ENCODE data around the gene TNS1. TPM values are rescaled to one million over a fixed set of nuclear protein-coding genes. Genes with fewer than 3 reads are reported as not detected.
A peak's percentile ranks its signal among the peaks of the same experiment; 100 is the strongest.

The TNS1 gene
- polyA plus RNA-seq, 1 experiment: 19.7 TPM

- ChIA-PET CTCF (interaction anchor here (0.6 to 1.5 kb wide), 2 partner anchors 36 to 45 kb away, joined by 3 read pairs; no protein-coding TSS in a partner anchor), POLR2A (interaction anchor here (0.7 to 2.1 kb wide), 2 partner anchors 30 to 36 kb away, joined by 4 to 13 read pairs; no protein-coding TSS in a partner anchor)
- no peak overlapping the region for H3K4me3 ChIP-seq (ENCODE audit: low read depth, low read length)
- H3K27ac ChIP-seq (ENCODE audit: low read depth, low read length): peak overlapping the region; percentile 87
- no peaks in the 10 kb centered on the region for H3K9me3 ChIP-seq (ENCODE audit: control insufficient read depth, insufficient read depth, low read length)
- H3K27me3 ChIP-seq (ENCODE audit: control insufficient read depth, insufficient read depth, low read length): no peaks in the 10 kb centered on the region
- DNase-seq (ENCODE audit: low read depth, low spot score): no peak
- TF ChIP-seq, protein P1, sequence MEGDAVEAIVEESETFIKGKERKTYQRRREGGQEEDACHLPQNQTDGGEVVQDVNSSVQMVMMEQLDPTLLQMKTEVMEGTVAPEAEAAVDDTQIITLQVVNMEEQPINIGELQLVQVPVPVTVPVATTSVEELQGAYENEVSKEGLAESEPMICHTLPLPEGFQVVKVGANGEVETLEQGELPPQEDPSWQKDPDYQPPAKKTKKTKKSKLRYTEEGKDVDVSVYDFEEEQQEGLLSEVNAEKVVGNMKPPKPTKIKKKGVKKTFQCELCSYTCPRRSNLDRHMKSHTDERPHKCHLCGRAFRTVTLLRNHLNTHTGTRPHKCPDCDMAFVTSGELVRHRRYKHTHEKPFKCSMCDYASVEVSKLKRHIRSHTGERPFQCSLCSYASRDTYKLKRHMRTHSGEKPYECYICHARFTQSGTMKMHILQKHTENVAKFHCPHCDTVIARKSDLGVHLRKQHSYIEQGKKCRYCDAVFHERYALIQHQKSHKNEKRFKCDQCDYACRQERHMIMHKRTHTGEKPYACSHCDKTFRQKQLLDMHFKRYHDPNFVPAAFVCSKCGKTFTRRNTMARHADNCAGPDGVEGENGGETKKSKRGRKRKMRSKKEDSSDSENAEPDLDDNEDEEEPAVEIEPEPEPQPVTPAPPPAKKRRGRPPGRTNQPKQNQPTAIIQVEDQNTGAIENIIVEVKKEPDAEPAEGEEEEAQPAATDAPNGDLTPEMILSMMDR (IDR thresholded peaks at IDR 0.05; ENCODE audit: low read depth, low read length): no peak
Observed at GRCh38 chr2:217935235-217935879, 67.4 kb downstream of the TNS1 start.

DNA sequence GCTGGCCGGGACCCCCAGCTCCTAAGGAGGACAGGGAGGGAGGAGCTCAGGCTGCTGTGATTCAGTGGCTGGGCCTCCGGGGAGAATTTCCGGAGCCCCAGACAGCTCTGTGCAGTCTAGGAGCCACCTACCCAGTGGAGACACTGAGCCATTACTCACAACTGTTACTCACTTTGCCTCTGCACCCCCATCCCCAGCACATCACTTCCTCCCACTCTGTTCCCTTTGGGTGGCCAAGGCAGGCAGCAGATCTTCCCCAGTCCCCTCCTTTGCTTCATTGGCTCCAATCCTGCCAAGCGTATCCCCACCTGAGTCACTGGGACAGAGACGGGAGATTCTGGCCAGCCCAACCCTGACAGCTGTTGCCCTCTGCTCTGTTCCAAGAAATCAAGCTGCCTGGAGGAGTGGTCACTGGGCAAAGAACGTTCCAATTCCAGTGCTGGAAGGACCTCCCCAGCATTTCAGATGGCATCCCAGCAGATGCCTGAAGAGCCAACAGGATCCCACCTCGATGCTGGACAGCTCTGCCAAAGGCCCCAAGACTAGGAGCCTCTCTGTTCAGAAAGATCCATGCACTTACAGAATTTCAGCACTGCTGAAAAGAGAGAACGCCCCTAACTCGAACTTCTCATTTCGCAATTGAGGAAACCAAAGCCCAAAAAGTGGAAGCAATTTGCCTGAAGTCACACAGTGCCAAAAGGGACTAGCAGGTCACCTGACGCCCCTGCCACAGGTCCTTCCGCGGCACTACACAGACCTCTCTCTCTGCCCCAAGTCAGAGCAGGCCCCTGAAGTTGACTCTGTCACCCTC, 68.3 kb downstream of the TNS1 start:
- TF ChIP-seq, protein P1 (IDR thresholded peaks at IDR 0.05; ENCODE audit: low read depth, low read length): no peak
- Histone ChIP-seq H3K9me3 (ENCODE audit: control insufficient read depth, insufficient read depth, low read length) (no peaks in the 10 kb centered on the region), H3K4me3 (ENCODE audit: low read depth, low read length) (no peak overlapping the region; the same call in 1 of the 2 replicates), H3K27ac (ENCODE audit: low read depth, low read length) (peak overlapping the region; percentile 87), H3K27me3 (ENCODE audit: control insufficient read depth, insufficient read depth, low read length) (no peaks in the 10 kb centered on the region)
- peak; percentile 47 for DNase-seq (ENCODE audit: low read depth, low spot score)
- POLR2A ChIA-PET: interaction anchor here (0.6 to 2.1 kb wide), 4 partner anchors 8 to 62 kb away, joined by 3 to 13 read pairs (median 3); no protein-coding TSS in a partner anchor
- CTCF ChIA-PET: interaction anchor here (1.5 to 2.5 kb wide), 3 partner anchors 9 to 59 kb away, joined by 3 to 14 read pairs (median 10); no protein-coding TSS in a partner anchor

GRCh38 chr2:217933617-217933993, 69.2 kb downstream of the TNS1 start:
- DNase-seq (ENCODE audit: low read depth, low spot score): no peak
- Histone ChIP-seq H3K27ac (ENCODE audit: low read depth, low read length) (no peak overlapping the region), H3K9me3 (ENCODE audit: control insufficient read depth, insufficient read depth, low read length) (no peaks in the 10 kb centered on the region), H3K27me3 (ENCODE audit: control insufficient read depth, insufficient read depth, low read length) (no peaks in the 10 kb centered on the region), H3K4me3 (ENCODE audit: low read depth, low read length) (no peak overlapping the region)
- POLR2A ChIA-PET: interaction anchor here (1.3 to 2.1 kb wide), 2 partner anchors 32 to 63 kb away, joined by 3 to 13 read pairs; no protein-coding TSS in a partner anchor
- CTCF ChIA-PET: interaction anchor here (1.3 to 2.5 kb wide), 5 partner anchors 10 to 60 kb away, joined by 3 to 14 read pairs (median 10); no protein-coding TSS in a partner anchor
- TF ChIP-seq, protein P1 (IDR thresholded peaks at IDR 0.05; ENCODE audit: low read depth, low read length): no peak

DNA sequence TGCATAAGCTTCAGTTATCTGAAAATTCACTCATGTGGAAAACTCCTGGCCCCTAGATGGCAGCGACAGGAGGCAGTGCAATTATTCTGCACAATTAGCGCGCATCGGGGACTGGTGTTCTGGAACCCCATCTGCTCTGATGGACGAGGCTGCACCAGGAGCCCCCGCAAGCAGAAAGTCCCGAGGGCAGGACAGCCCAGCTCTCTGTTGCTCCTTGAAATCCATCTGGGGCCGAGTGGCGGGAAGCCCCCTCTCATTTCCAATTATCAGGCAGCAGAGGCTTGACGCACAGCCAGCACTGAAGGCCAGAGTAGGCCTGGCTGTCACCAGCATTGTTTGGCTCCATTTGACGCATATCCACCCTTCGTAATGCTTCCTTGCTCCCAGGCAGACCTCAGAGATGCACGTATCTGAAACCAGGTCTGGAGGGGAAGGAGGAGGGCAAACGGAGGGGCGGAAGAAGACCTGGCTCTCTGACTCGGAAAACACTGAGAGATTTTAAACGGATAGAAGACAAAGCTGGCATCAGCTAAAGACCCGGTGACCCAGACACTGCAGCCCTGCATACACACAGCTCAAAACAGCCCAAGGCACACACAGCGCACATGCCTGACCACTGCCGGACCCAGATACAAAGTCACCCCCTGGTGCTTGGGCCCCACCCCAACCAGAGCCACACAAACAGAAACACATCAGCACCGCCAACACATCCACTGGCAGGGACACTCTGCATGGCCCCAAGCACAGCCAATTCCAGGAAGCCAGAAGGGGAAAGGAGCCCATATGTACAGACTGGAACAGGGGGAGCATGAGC, 69.8 kb downstream of the TNS1 start:
- DNase-seq (ENCODE audit: low read depth, low spot score): no peak
- ChIA-PET CTCF (interaction anchor here (0.8 to 2.5 kb wide), 13 partner anchors 11 to 61 kb away, joined by 3 to 14 read pairs (median 5); no protein-coding TSS in a partner anchor), POLR2A (interaction anchor here (1.2 kb wide), 1 partner anchor 33 kb away, joined by 3 read pairs; no protein-coding TSS in a partner anchor)
- Histone ChIP-seq H3K4me3 (ENCODE audit: low read depth, low read length) (no peak overlapping the region), H3K9me3 (ENCODE audit: control insufficient read depth, insufficient read depth, low read length) (no peaks in the 10 kb centered on the region), H3K27me3 (ENCODE audit: control insufficient read depth, insufficient read depth, low read length) (no peaks in the 10 kb centered on the region), H3K27ac (ENCODE audit: low read depth, low read length) (no peak overlapping the region)
- TF ChIP-seq, protein P1 (IDR thresholded peaks at IDR 0.05; ENCODE audit: low read depth, low read length): peak; percentile 49

Measured in AG04450 (cell line).